ENCODE measurements around the gene CRISPLD2. TPM values are rescaled to one million over a fixed set of nuclear protein-coding genes. Genes with fewer than 3 reads are reported as not detected.
"Not testable (repeated sequence)": the region's sequence is repeated elsewhere in the genome, so short reads cannot be mapped to it uniquely, and the experiment has no call there.

The CRISPLD2 gene
- polyA plus RNA-seq, 1 donor from 2014 or later: not detected

- H3K27ac Mint-ChIP-seq: no peak overlapping the region
Measured at GRCh38 chr16:84928679-84929420, 109.1 kb downstream of the CRISPLD2 start.

GRCh38 chr16:84929421-84930297, 109.9 kb downstream of the CRISPLD2 start:
- Mint-ChIP-seq H3K4me3 (peak overlapping the region in 1 of 4 donors; percentile 17), H3K9me3 (no peaks in the 10 kb centered on the region), H3K4me1 (no peaks in the 10 kb centered on the region), H3K27me3 (peaks cover 6% of the 10 kb centered on the region), H3K36me3 (peaks cover 2% of the 10 kb centered on the region), H3K27ac (peak overlapping the region in 1 of 3 donors; percentile 57)

More at GRCh38 chr16:84928679-84929420, 109.1 kb downstream of the CRISPLD2 start:
- Mint-ChIP-seq H3K4me1 (no peaks in the 10 kb centered on the region), H3K36me3 (peaks cover 2% of the 10 kb centered on the region), H3K4me3 (no peak overlapping the region), H3K9me3 (no peaks in the 10 kb centered on the region), H3K27me3 (peaks cover 6% of the 10 kb centered on the region)

- H3K4me3 Mint-ChIP-seq: no peak overlapping the region
- no peaks in the 10 kb centered on the region for H3K4me1 Mint-ChIP-seq
- H3K36me3 Mint-ChIP-seq: peaks cover 2% of the 10 kb centered on the region
- no peak overlapping the region for H3K27ac Mint-ChIP-seq
- no peaks in the 10 kb centered on the region for H3K9me3 Mint-ChIP-seq
- H3K27me3 Mint-ChIP-seq: peaks cover 4% of the 10 kb centered on the region
Measured at GRCh38 chr16:84930298-84931106, 110.7 kb downstream of the CRISPLD2 start.

GRCh38 chr16:84931107-84931494, 111.3 kb downstream of the CRISPLD2 start:
- Mint-ChIP-seq H3K9me3 (no peaks in the 10 kb centered on the region), H3K4me1 (no peaks in the 10 kb centered on the region), H3K4me3 (no peak overlapping the region), H3K27ac (no peak overlapping the region), H3K27me3 (peaks cover 4% of the 10 kb centered on the region), H3K36me3 (peaks cover 2% of the 10 kb centered on the region)

GRCh38 chr16:84931506-84931905, 111.7 kb downstream of the CRISPLD2 start:
- Mint-ChIP-seq H3K9me3 (no peaks in the 10 kb centered on the region), H3K27me3 (peaks cover 4% of the 10 kb centered on the region), H3K36me3 (peaks cover 1% of the 10 kb centered on the region), H3K4me3 (no peak overlapping the region), H3K27ac (no peak overlapping the region), H3K4me1 (no peaks in the 10 kb centered on the region)

- Mint-ChIP-seq H3K27me3 (peaks cover 2% of the 10 kb centered on the region), H3K27ac (no peak overlapping the region), H3K36me3 (no peaks in the 10 kb centered on the region), H3K4me3 (no peak overlapping the region), H3K9me3 (no peaks in the 10 kb centered on the region), H3K4me1 (no peaks in the 10 kb centered on the region)
Measured at GRCh38 chr16:84932681-84933080, 112.9 kb downstream of the CRISPLD2 start.

- Mint-ChIP-seq H3K4me1 (no peaks in the 10 kb centered on the region), H3K9me3 (no peaks in the 10 kb centered on the region), H3K27ac (peak overlapping the region in 1 of 3 donors; percentile 25), H3K36me3 (no peaks in the 10 kb centered on the region), H3K27me3 (peaks cover 2% of the 10 kb centered on the region), H3K4me3 (no peak overlapping the region)
Measured at GRCh38 chr16:84933774-84934631, 114.2 kb downstream of the CRISPLD2 start.

GRCh38 chr16:84937196-84938005, 117.6 kb downstream of the CRISPLD2 start:
- Mint-ChIP-seq H3K9me3 (peaks cover 0 to under 1% (median 0%) of the 10 kb centered on the region in 3 donors), H3K4me3 (no peak overlapping the region), H3K36me3 (no peaks in the 10 kb centered on the region), H3K4me1 (no peaks in the 10 kb centered on the region), H3K27ac (no peak overlapping the region), H3K27me3 (peaks cover 6% of the 10 kb centered on the region)

- not testable (repeated sequence) for H3K4me1 Mint-ChIP-seq, H3K4me3 Mint-ChIP-seq, H3K27ac Mint-ChIP-seq, H3K36me3 Mint-ChIP-seq, H3K27me3 Mint-ChIP-seq, H3K9me3 Mint-ChIP-seq
Measured at GRCh38 chr16:84938616-84939015, 118.8 kb downstream of the CRISPLD2 start.

- Mint-ChIP-seq H3K9me3 (peaks cover 0 to 6% (median 4%) of the 10 kb centered on the region in 3 donors), H3K36me3 (no peaks in the 10 kb centered on the region), H3K27ac (no peak overlapping the region), H3K4me3 (no peak overlapping the region), H3K27me3 (peaks cover 14% of the 10 kb centered on the region), H3K4me1 (peaks cover 0 to 2% (median 0%) of the 10 kb centered on the region in 3 donors)
Measured at GRCh38 chr16:84940670-84941551, 121.1 kb downstream of the CRISPLD2 start.

GRCh38 chr16:84941921-84942320, 122.1 kb downstream of the CRISPLD2 start:
- Mint-ChIP-seq H3K4me1 (peaks cover 0 to 5% (median 4%) of the 10 kb centered on the region in 3 donors), H3K27ac (no peak overlapping the region), H3K27me3 (peaks cover 14% of the 10 kb centered on the region), H3K4me3 (no peak overlapping the region), H3K36me3 (no peaks in the 10 kb centered on the region), H3K9me3 (peaks cover 0 to 6% (median 4%) of the 10 kb centered on the region in 3 donors)

GRCh38 chr16:84942786-84943185, 123.0 kb downstream of the CRISPLD2 start:
- Mint-ChIP-seq H3K4me3 (no peak overlapping the region), H3K27ac (no peak overlapping the region), H3K9me3 (peaks cover 0 to 6% (median 4%) of the 10 kb centered on the region in 3 donors), H3K4me1 (peaks cover 0 to 5% (median 4%) of the 10 kb centered on the region in 3 donors), H3K27me3 (peaks cover 14% of the 10 kb centered on the region), H3K36me3 (no peaks in the 10 kb centered on the region)

- peaks cover 0 to 6% (median 4%) of the 10 kb centered on the region in 3 donors for H3K9me3 Mint-ChIP-seq
- no peaks in the 10 kb centered on the region for H3K36me3 Mint-ChIP-seq
- H3K4me3 Mint-ChIP-seq: no peak overlapping the region
- H3K27ac Mint-ChIP-seq: peak overlapping the region in 1 of 3 donors; percentile 23
- H3K27me3 Mint-ChIP-seq: peaks cover 15% of the 10 kb centered on the region
- peaks cover 0 to 5% (median 4%) of the 10 kb centered on the region in 3 donors for H3K4me1 Mint-ChIP-seq
Measured at GRCh38 chr16:84943620-84944019, 123.8 kb downstream of the CRISPLD2 start.
